Ascending aorta (tissue), 2 donors: ENCODE results near the gene TSC2. TPM values are rescaled to one million over a fixed set of nuclear protein-coding genes. Genes with fewer than 3 reads are reported as not detected.
"Not testable (repeated sequence)": the region's sequence is repeated elsewhere in the genome, so short reads cannot be mapped to it uniquely, and the experiment has no call there.

Experiments used
- DNase-seq, 2 donors: peaks; one replicate each; pipeline ENCODE4 v3.0.0-alpha.2; 2019; ENCODE audit warnings: low spot score in 2 of 2
- H3K27ac ChIP-seq, 2 donors: fragments of 200-600 bp; sonication (generic); one replicate each; pipeline ENCODE4 v1.5.1; 2016 to 2017; ENCODE audit warnings: mild to moderate bottlenecking in 1 of 2
- H3K27me3 ChIP-seq: fragments of 200-600 bp; sonication (generic); one replicate; pipeline ENCODE4 v1.5.1; 2017
- H3K36me3 ChIP-seq, 2 donors: fragments of 200-600 bp; sonication (generic); one replicate each; pipeline ENCODE4 v1.5.1; 2016
- H3K4me1 ChIP-seq, 2 donors: fragments of 200-600 bp; sonication (generic); one replicate each; pipeline ENCODE4 v1.5.1; 2016 to 2017; ENCODE audit warnings: mild to moderate bottlenecking in 1 of 2
- H3K4me3 ChIP-seq, 2 donors: fragments of 200-600 bp; sonication (generic); one replicate each; pipeline ENCODE4 v1.5.1; 2016 to 2017; ENCODE audit warnings: mild to moderate bottlenecking in 1 of 2
- H3K9me3 ChIP-seq, 2 donors: fragments of 200-600 bp; sonication (generic); one replicate each; pipeline ENCODE4 v1.5.1; 2016
- intact Hi-C: fragments of 100-400 bp; cut with DNase I; formaldehyde crosslinking; loops from one replicate; pipeline ENCODE4 v1.15.1; 2023
- total RNA-seq: library from RNA; depleted of rRNA; stranded (reverse); fragments of >200 nt; gene quantifications from one replicate; pipeline ENCODE4 v1.1.0, GENCODE V29; 2016
- TF ChIP-seq, protein P1 (sequence below), 3 experiments: fragments of 200-600 bp in 2 of 3; fragments of 450-650 bp in 1 of 3; sonication (generic) in 2 of 3; IDR thresholded peaks; one replicate each; pipeline ENCODE4 v1.5.1; 2016 to 2019; ENCODE audit warnings: antibody characterized with exemption in 3 of 3, mild to moderate bottlenecking in 1 of 3, moderate library complexity in 1 of 3

Gene TSC2
- total RNA-seq, 1 donor from 2014 or later: 258 TPM

DNA sequence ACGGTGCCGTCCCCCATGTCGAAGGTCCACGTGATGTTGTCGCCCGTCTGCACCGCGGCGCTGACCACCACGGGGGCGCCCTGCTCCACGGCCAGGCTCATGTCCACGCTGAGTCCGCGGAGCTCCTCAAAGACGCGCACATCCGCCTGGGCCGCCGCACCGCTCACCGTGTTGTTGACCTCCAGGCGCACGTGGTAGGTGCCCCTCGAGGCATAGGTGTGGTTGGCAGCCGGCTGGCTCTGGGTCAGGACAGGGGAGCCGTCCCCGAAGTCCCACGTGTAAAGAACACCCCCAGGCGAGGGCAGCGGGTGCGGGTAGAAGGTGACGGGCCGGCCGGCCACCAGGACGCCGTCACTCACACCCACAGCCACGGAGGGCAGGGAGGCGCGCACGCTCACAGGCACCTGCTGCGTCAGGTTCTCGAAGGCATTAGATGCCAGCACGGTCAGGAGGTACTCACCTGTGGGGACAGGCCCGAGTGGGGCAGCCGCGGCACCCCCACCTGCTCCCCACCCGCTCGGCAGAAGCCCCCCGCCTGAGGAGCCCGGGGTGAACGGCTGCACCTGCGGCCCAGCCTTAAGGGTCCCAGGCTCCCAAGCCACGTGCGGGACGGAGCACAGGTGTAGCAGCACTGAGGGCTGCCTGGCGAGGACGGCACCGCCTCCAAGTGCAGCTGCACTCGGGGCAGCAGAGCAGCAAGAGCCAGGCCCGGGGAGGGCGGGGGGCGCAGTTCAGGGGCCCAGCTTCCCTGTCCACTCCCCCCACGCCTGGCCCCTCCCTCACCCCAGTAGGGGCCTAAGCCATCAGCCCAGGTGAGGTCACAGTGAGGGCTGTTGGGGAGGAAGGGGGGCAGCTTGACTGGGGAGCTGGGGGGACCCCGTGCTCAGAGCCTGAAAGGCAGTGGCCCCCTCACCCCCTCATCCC lies 63.9 kb downstream of the TSC2 start:
- H3K4me1 ChIP-seq, intact Hi-C loops, H3K27ac ChIP-seq, DNase-seq, H3K4me3 ChIP-seq, H3K9me3 ChIP-seq, H3K27me3 ChIP-seq: not testable (repeated sequence)
- H3K36me3 ChIP-seq: peaks cover 90 to 92% of the 10 kb centered on the region in 2 donors

GRCh38 chr16:2112539-2113106 lies 64.8 kb downstream of the TSC2 start:
- DNase-seq, H3K4me1 ChIP-seq, H3K9me3 ChIP-seq, intact Hi-C loops, H3K27ac ChIP-seq, H3K4me3 ChIP-seq, H3K27me3 ChIP-seq: not testable (repeated sequence)
- peaks cover 86 to 90% of the 10 kb centered on the region in 2 donors for H3K36me3 ChIP-seq

- H3K9me3 ChIP-seq, H3K4me1 ChIP-seq, H3K27ac ChIP-seq, DNase-seq, intact Hi-C loops, H3K27me3 ChIP-seq, H3K4me3 ChIP-seq: not testable (repeated sequence)
- peaks cover 70 to 74% of the 10 kb centered on the region in 2 donors for H3K36me3 ChIP-seq
Observed at GRCh38 chr16:2114225-2114624, 66.4 kb downstream of the TSC2 start.

- H3K36me3 ChIP-seq: peaks cover 61 to 65% of the 10 kb centered on the region in 2 donors
- H3K4me3 ChIP-seq, H3K9me3 ChIP-seq, H3K4me1 ChIP-seq, H3K27me3 ChIP-seq, intact Hi-C loops, DNase-seq, H3K27ac ChIP-seq: not testable (repeated sequence)
Observed at GRCh38 chr16:2114885-2115590, 67.3 kb downstream of the TSC2 start.

- H3K4me3 ChIP-seq: no peak overlapping the region
- H3K27ac ChIP-seq: no peak overlapping the region
- no peak for DNase-seq
- no peaks in the 10 kb centered on the region for H3K27me3 ChIP-seq
- H3K9me3 ChIP-seq: no peaks in the 10 kb centered on the region
- intact Hi-C loops: no loop called here
- TF ChIP-seq, protein P1, sequence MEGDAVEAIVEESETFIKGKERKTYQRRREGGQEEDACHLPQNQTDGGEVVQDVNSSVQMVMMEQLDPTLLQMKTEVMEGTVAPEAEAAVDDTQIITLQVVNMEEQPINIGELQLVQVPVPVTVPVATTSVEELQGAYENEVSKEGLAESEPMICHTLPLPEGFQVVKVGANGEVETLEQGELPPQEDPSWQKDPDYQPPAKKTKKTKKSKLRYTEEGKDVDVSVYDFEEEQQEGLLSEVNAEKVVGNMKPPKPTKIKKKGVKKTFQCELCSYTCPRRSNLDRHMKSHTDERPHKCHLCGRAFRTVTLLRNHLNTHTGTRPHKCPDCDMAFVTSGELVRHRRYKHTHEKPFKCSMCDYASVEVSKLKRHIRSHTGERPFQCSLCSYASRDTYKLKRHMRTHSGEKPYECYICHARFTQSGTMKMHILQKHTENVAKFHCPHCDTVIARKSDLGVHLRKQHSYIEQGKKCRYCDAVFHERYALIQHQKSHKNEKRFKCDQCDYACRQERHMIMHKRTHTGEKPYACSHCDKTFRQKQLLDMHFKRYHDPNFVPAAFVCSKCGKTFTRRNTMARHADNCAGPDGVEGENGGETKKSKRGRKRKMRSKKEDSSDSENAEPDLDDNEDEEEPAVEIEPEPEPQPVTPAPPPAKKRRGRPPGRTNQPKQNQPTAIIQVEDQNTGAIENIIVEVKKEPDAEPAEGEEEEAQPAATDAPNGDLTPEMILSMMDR (IDR thresholded peaks at IDR 0.05): no peak
- peaks cover 56 to 60% of the 10 kb centered on the region in 2 donors for H3K36me3 ChIP-seq
- peaks cover 0 to 4% of the 10 kb centered on the region in 2 donors for H3K4me1 ChIP-seq
Observed at GRCh38 chr16:2115591-2115973, 67.8 kb downstream of the TSC2 start.

DNA sequence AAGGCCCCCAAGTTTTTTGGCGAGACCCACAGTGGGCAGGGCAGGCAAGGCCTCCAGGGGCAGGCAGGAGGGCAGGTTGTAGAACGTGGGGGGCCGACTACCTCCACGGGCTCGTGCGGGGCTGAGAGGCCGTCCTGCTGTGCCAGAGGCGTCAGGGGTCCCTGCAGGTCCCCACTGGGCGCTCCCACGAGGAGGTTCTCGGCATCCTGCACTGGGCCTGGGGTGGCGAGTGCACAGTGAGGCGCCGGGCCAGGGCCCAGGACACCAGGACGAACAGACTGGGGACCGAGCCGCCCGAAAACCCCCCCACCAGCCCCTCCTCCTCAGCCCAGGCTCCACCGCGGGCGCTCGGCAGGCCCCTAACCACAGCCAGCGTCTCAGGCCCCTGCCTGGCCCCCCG lies 68.6 kb downstream of the TSC2 start:
- H3K4me3 ChIP-seq, intact Hi-C loops, H3K27ac ChIP-seq, H3K9me3 ChIP-seq, DNase-seq, H3K4me1 ChIP-seq, H3K27me3 ChIP-seq: not testable (repeated sequence)
- peaks cover 47 to 52% of the 10 kb centered on the region in 2 donors for H3K36me3 ChIP-seq

DNA sequence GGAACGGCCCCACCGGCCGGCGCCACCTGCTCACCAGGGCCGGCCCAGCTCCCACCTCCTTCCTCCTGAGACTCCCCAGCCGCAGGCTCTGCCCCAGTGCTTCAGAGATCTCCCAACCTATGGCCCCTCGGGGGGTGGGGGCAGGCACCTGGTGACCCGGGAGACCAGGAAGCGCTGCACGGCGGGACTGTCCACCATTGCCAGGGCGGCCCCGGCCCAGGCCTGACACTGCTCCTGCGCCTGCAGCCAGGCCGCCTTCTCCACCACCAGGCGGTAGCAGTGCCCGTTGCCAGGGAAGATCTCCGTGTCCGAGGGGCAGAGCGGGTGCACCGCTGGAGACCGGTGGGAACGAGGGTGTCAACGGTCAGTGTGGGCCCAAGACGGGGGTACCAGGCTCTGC lies 69.6 kb downstream of the TSC2 start:
- H3K27me3 ChIP-seq, H3K4me3 ChIP-seq, H3K9me3 ChIP-seq, DNase-seq, H3K27ac ChIP-seq, intact Hi-C loops: not testable (repeated sequence)
- peaks cover under 1 to 11% of the 10 kb centered on the region in 2 donors for H3K4me1 ChIP-seq
- peaks cover 38 to 43% of the 10 kb centered on the region in 2 donors for H3K36me3 ChIP-seq

DNA sequence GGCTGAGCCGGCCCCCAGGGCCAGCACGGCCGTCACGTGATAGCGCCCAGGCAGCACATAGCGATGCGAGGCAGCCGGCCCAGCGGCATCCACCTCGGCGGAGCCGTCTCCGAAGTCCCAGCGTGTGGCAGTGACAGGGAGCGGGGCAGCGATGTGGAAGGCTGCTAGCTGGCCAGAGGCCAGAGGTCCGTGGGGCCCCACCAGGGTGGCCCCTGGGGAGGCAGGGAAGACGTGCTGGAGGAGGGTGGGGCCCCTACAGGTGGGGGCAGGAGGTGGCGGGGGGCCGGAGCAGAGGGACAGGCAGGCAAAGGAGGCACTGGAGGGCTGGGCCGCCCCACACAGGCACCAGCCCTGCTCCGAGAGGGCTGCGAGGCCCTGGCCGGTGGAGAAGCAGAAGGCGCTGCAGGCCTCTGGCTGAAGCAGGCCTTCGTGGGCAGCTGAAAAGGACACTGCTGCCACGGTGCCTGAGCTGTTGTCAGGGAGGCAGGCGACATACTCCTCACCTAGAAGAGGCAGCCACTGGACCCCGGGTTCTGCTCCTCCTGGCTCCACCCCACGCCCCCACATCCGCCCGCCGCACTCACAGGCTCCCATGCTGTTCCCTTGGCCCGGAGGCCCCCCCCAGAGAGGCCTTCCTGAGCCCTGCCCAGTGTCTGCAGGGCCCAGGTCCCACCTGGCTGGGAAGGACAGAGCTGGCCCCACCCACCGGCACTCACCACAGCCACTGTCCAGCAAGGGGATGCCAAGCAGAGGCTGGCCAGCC lies 70.4 kb downstream of the TSC2 start:
- H3K27me3 ChIP-seq, intact Hi-C loops, H3K9me3 ChIP-seq, H3K4me3 ChIP-seq, DNase-seq, H3K27ac ChIP-seq: not testable (repeated sequence)
- Histone ChIP-seq H3K4me1 (peaks cover 6 to 19% of the 10 kb centered on the region in 2 donors), H3K36me3 (peaks cover 33 to 37% of the 10 kb centered on the region in 2 donors)
